Retinal pigment epithelial cell (primary cell): ENCODE measurements around the gene DENND1C.

ENCODE experiments used
- DNase-seq: peaks from one replicate; pipeline ENCODE4 v3.0.0-alpha.2; 2010; ENCODE audit warnings: low read depth
- H3K4me3 ChIP-seq: 2 replicates; pipeline ENCODE4 v1.5.1; 2011; ENCODE audit warnings: mild to moderate bottlenecking, low read length, control low read depth, moderate library complexity
- TF ChIP-seq, protein P1 (sequence below): conservative IDR thresholded peaks from 2 replicates; pipeline ENCODE4 v1.5.1; 2011; ENCODE audit warnings: low read depth, low read length, control low read depth, inconsistent platforms

Gene DENND1C, protein sequence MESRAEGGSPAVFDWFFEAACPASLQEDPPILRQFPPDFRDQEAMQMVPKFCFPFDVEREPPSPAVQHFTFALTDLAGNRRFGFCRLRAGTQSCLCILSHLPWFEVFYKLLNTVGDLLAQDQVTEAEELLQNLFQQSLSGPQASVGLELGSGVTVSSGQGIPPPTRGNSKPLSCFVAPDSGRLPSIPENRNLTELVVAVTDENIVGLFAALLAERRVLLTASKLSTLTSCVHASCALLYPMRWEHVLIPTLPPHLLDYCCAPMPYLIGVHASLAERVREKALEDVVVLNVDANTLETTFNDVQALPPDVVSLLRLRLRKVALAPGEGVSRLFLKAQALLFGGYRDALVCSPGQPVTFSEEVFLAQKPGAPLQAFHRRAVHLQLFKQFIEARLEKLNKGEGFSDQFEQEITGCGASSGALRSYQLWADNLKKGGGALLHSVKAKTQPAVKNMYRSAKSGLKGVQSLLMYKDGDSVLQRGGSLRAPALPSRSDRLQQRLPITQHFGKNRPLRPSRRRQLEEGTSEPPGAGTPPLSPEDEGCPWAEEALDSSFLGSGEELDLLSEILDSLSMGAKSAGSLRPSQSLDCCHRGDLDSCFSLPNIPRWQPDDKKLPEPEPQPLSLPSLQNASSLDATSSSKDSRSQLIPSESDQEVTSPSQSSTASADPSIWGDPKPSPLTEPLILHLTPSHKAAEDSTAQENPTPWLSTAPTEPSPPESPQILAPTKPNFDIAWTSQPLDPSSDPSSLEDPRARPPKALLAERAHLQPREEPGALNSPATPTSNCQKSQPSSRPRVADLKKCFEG

GRCh38 chr19:6481541-6482342 lies at the start of gene DENND1C:
Gene DENND1C (minus strand): TSS chr19:6481787. CDS start chr19:6481695, 92 bp downstream.
- DNase-seq = no peak
- H3K4me3 ChIP-seq = no peak within 1 kb of the TSS
- TF ChIP-seq, protein P1, sequence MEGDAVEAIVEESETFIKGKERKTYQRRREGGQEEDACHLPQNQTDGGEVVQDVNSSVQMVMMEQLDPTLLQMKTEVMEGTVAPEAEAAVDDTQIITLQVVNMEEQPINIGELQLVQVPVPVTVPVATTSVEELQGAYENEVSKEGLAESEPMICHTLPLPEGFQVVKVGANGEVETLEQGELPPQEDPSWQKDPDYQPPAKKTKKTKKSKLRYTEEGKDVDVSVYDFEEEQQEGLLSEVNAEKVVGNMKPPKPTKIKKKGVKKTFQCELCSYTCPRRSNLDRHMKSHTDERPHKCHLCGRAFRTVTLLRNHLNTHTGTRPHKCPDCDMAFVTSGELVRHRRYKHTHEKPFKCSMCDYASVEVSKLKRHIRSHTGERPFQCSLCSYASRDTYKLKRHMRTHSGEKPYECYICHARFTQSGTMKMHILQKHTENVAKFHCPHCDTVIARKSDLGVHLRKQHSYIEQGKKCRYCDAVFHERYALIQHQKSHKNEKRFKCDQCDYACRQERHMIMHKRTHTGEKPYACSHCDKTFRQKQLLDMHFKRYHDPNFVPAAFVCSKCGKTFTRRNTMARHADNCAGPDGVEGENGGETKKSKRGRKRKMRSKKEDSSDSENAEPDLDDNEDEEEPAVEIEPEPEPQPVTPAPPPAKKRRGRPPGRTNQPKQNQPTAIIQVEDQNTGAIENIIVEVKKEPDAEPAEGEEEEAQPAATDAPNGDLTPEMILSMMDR = peak; percentile 75

DNA sequence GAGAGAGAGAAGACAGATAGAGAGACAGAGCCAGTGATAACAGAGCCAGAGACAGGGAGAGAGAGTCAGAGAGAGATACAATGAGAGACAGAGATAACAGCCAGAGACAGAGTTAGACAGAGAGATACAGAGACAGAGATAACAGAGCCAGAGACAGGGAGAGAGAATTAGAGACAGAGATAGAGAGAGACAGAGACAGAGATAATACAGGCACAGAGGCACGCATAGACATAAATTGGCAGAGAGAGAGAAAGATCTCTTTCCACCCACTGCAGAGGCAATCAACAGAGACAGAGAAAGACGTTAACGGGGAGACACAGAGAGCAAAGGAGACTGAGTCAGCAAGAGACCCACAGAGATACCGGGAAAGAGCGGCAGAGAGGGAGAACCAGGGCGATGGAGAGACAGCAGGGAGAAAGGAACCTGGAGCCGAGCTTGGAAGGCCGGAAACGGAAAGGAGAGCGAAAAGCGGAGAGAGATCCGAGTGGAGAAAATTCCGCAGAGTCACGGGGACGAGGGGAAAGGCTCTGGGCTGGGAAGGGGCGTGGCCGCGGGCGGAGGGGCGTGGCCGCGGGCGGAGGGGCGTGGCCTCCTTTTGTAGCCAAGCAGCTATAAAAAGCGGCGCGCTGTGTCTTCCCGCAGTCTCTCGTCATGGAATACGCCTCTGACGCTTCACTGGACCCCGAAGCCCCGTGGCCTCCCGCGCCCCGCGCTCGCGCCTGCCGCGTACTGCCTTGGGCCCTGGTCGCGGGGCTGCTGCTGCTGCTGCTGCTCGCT lies 49.0 kb upstream of the DENND1C start, which contains the start of gene TNFSF9:
Gene TNFSF9 (plus strand): TSS at position 641 of the 777 bp plus-strand sequence. CDS start 11 bp downstream, at position 652.
- peak; percentile 30 for DNase-seq
- peak within 1 kb of the TSS; percentile 63 for H3K4me3 ChIP-seq
- TF ChIP-seq, protein P1 = no peak

GRCh38 chr19:6529937-6530385 lies 48.4 kb upstream of the DENND1C start:
- DNase-seq = no peak
- TF ChIP-seq, protein P1 = no peak
- H3K4me3 ChIP-seq = peak overlapping the region; percentile 63

DNA sequence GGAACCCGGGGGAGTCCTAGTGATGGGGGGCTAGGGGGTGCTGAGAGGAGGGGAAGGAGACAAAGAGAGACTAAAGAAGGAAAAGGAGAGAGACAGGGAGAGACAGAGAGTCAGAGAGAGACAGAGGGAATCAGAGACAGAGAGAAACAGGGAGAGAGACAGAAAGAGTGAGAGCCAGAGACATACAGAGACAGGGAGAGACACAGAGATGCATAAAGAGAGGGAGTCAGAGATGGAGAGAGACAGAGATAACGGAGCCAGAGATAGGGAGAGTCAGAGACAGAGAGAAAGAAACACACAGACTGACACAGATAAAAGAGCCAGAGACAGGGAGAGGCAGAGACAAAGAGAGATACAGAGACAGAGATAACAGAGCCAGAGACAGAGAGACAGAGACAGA lies 47.8 kb upstream of the DENND1C start:
- DNase-seq = no peak
- no peak overlapping the region for H3K4me3 ChIP-seq
- TF ChIP-seq, protein P1 = no peak

DNA sequence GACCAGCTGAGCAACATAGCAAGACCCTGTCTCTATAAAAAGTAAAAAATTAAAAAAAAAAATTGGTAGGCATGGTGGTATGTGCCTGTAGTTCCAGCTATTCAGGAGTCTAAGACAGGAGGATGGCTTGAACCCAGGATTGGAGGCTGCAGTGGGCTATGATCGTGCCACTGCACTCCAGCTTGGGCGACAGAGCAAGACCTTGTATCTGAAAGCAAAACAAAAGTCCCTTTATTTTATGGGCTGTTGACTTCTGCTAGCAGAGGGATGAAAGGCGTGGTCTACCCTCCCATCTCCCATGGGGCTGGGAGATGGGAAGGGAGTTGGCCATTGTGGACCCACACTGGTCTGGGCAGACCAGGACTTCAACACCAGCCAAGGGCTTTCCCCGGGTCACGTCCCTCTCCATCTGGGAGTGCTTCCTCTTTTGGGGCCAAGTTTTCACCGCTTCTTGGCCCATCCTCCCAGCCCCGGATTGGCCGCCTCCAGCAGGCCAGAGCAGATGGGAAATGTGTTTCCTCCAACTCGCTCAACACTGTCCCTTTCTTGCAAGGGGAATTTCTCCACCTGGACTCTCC lies 47.0 kb upstream of the DENND1C start:
- TF ChIP-seq, protein P1 = no peak
- no peak for DNase-seq
- no peak overlapping the region for H3K4me3 ChIP-seq
